A549 (cell line): ENCODE results near the gene RGSL1. TPM values are rescaled to one million over a fixed set of nuclear protein-coding genes. Genes with fewer than 3 reads are reported as not detected.

Experiments
- ATAC-seq, 2 experiments: fragments of 200-7000 bp in 1 of 2; fragments of >200 bp in 1 of 2; cut with Nextera tagmentation in 1 of 2; cut with Tn5 transposase in 1 of 2; 3 replicates each; pipeline versions ENCODE4 v1.8.0 to v1.9.1; 2018 to 2020; ENCODE audit warnings: mild to moderate bottlenecking in 1 of 2, moderate library complexity in 1 of 2
- CTCF ChIA-PET: fragments of 300-600 bp; sonication (Branson Sonifier 250); formaldehyde crosslinking; extraction: SDS; loops from one replicate; lab custom pipeline; 2021; ENCODE audit warnings: antibody characterized with exemption, inconsistent platforms; lab: Yijun Ruan, JAX
- POLR2A ChIA-PET: fragments of 350-600 bp; formaldehyde crosslinking; extraction: SDS; loops from one replicate; lab custom pipeline; 2021; ENCODE audit warnings: antibody characterized with exemption, inconsistent platforms; lab: Yijun Ruan, JAX
- DNase-seq, 2 experiments: peaks; one replicate each; pipeline versions ENCODE4 v3.0.0 to v3.0.0-alpha.2; 2011 to 2016; ENCODE audit warnings: low read depth in 1 of 2, low spot score in 1 of 2
- FAIRE-seq: peaks from 2 replicates; lab custom pipeline; 2011; peaks lifted over from hg19 to GRCh38; lab: Jason Lieb, UNC
- H3K27ac ChIP-seq, 2 experiments: fragments of >200 bp; sonication (Bioruptor Twin); formaldehyde crosslinking; 3 replicates each; pipeline ENCODE4 v1.5.1; 2016 to 2017
- H3K4me1 ChIP-seq: fragments of >200 bp; sonication (Bioruptor Twin); formaldehyde crosslinking; 3 replicates; pipeline ENCODE4 v1.6.1; 2016
- H3K4me2 ChIP-seq: fragments of >200 bp; sonication (Bioruptor Twin); formaldehyde crosslinking; 3 replicates; pipeline ENCODE4 v1.6.1; 2016
- H3K4me3 ChIP-seq: fragments of >200 bp; sonication (Bioruptor Twin); formaldehyde crosslinking; 3 replicates; pipeline ENCODE4 v1.5.1; 2016
- H3K9me3 ChIP-seq: fragments of >200 bp; sonication (Bioruptor Twin); formaldehyde crosslinking; 3 replicates; pipeline ENCODE4 v1.6.1; 2016
- BCL3 ChIP-seq: fragments of >200 bp; sonication (Bioruptor Twin); formaldehyde crosslinking; IDR thresholded peaks from 3 replicates; pipeline ENCODE4 v1.6.1; 2016
- CBX2 ChIP-seq: fragments of 200-600 bp; sonication (generic); IDR thresholded peaks from 2 replicates; pipeline ENCODE4 v1.6.1; 2016; ENCODE audit warnings: low read depth, mild to moderate bottlenecking, borderline replicate concordance
- CEBPB ChIP-seq, 2 experiments: fragments of >200 bp in 1 of 2; sonication (Bioruptor Twin) in 1 of 2; formaldehyde crosslinking in 1 of 2; IDR thresholded peaks; 2 replicates each; pipeline ENCODE4 v1.6.1; 2012 to 2016
- CHD2 ChIP-seq: fragments of 150-350 bp; IDR thresholded peaks from 2 replicates; pipeline ENCODE4 v1.6.1; 2014; ENCODE audit warnings: low read length; ENCODE audit not compliant: partially characterized antibody
- CHD4 ChIP-seq: fragments of 200-600 bp; sonication (generic); IDR thresholded peaks from 2 replicates; pipeline ENCODE4 v1.6.1; 2016; ENCODE audit warnings: antibody characterized with exemption, mild to moderate bottlenecking, borderline replicate concordance
- CTCF ChIP-seq: fragments of >200 bp; sonication (Bioruptor Twin); formaldehyde crosslinking; IDR thresholded peaks from 3 replicates; pipeline ENCODE4 v1.5.1; 2016
- E2F6 ChIP-seq: IDR thresholded peaks from 2 replicates; pipeline ENCODE4 v1.6.1; 2012; ENCODE audit warnings: low read depth, borderline replicate concordance
- ELK1 ChIP-seq: fragments of 150-350 bp; IDR thresholded peaks from 2 replicates; pipeline ENCODE4 v1.6.1; 2014; ENCODE audit warnings: low read depth, mild to moderate bottlenecking, low read length
- EP300 ChIP-seq, 2 experiments: fragments of >200 bp; sonication (Bioruptor Twin); formaldehyde crosslinking; IDR thresholded peaks; 2 replicates in 1 of 2; 3 replicates in 1 of 2; pipeline ENCODE4 v1.6.1; 2016 to 2017
- FOXS1 ChIP-seq: fragments of 250-450 bp; sonication (Bioruptor Pico); IDR thresholded peaks from 2 replicates; pipeline ENCODE4 v1.5.0; 2020; ENCODE audit warnings: mild to moderate bottlenecking, moderate library complexity
- HDAC2 ChIP-seq: fragments of 200-600 bp; sonication (generic); IDR thresholded peaks from 2 replicates; pipeline ENCODE4 v1.6.1; 2016
- HES2 ChIP-seq: fragments of >200 bp; sonication (Bioruptor Twin); formaldehyde crosslinking; IDR thresholded peaks from 2 replicates; pipeline ENCODE4 v1.6.1; 2016
- HEYL ChIP-seq: fragments of 250-450 bp; sonication (Bioruptor Pico); IDR thresholded peaks from 2 replicates; pipeline ENCODE4 v1.8.0; 2021; ENCODE audit warnings: mild to moderate bottlenecking, moderate library complexity
- HMGXB4 ChIP-seq: fragments of 250-450 bp; sonication (Bioruptor Pico); IDR thresholded peaks from 2 replicates; pipeline ENCODE4 v1.5.0; 2021; ENCODE audit warnings: mild to moderate bottlenecking, moderate library complexity, borderline replicate concordance
- KDM5A ChIP-seq: fragments of 200-600 bp; sonication (generic); IDR thresholded peaks from 2 replicates; pipeline ENCODE4 v1.6.1; 2016; ENCODE audit warnings: antibody characterized with exemption, mild to moderate bottlenecking
- MYC ChIP-seq: IDR thresholded peaks from 2 replicates; pipeline ENCODE4 v1.6.1; 2012; ENCODE audit warnings: mild to moderate bottlenecking, inconsistent platforms, low read length, improper control_type of control experiment, borderline replicate concordance
- NFE2L2 ChIP-seq: fragments of 150-350 bp; conservative IDR thresholded peaks from 2 replicates; pipeline ENCODE4 v1.6.1; 2014; ENCODE audit warnings: low read length
- NPAS2 ChIP-seq: fragments of 250-450 bp; sonication (Bioruptor Pico); IDR thresholded peaks from 2 replicates; pipeline ENCODE4 v1.8.0; 2022; ENCODE audit warnings: mild to moderate bottlenecking, moderate library complexity, borderline replicate concordance
- NR3C1 ChIP-seq: fragments of >200 bp; sonication (Bioruptor Twin); formaldehyde crosslinking; IDR thresholded peaks from 3 replicates; pipeline ENCODE4 v1.6.1; 2017
- PBX3 ChIP-seq: IDR thresholded peaks from 2 replicates; pipeline ENCODE4 v1.6.1; 2012
- RAD21 ChIP-seq, 2 experiments: fragments of >200 bp in 1 of 2; sonication (Bioruptor Twin) in 1 of 2; formaldehyde crosslinking in 1 of 2; IDR thresholded peaks in 1 of 2; conservative IDR thresholded peaks in 1 of 2; 2 replicates in 1 of 2; 3 replicates in 1 of 2; pipeline ENCODE4 v1.6.1; 2012 to 2018; ENCODE audit warnings: inconsistent platforms in 1 of 2
- RARB ChIP-seq: fragments of 250-450 bp; sonication (Bioruptor Pico); IDR thresholded peaks from 2 replicates; pipeline ENCODE4 v1.8.0; 2021; ENCODE audit warnings: mild to moderate bottlenecking, moderate library complexity
- TFCP2L1 ChIP-seq: fragments of 250-450 bp; sonication (Bioruptor Pico); IDR thresholded peaks from 2 replicates; pipeline ENCODE4 v1.5.0; 2021; ENCODE audit warnings: mild to moderate bottlenecking
- TP53 ChIP-seq: fragments of 250-450 bp; sonication (Bioruptor Pico); IDR thresholded peaks from 2 replicates; pipeline ENCODE4 v1.5.0; 2021; ENCODE audit warnings: mild to moderate bottlenecking, moderate library complexity
- ZC3H11A ChIP-seq: fragments of 450-650 bp; IDR thresholded peaks from 2 replicates; pipeline ENCODE4 v1.6.1; 2014; ENCODE audit warnings: antibody characterized with exemption, mild to moderate bottlenecking
- WGBS: methylation state at CpG from one replicate; pipeline ENCODE4 v1.1.6; 2017; ENCODE audit errors: missing lambda C conversion rate; 5-methylcytosine and 5-hydroxymethylcytosine counted together
- polyA plus RNA-seq, 4 experiments: library from polyadenylated mRNA; depleted of rRNA in 3 of 4; stranded (reverse); fragments of >200 nt; fragmentation: RNase III in 1 of 4; extraction: RNeasy Plus Mini Kit Qiagen cat#74134 plus additional on column Dnase treatment in 1 of 4; gene quantifications; 2 replicates in 3 of 4; 3 replicates in 1 of 4; pipeline ENCODE4 v1.2.3, GENCODE V29; 2011 to 2017

The RGSL1 gene
- polyA plus RNA-seq, 2 of the 4 experiments (the other 2 are of a cell fraction) = not detected

GRCh38 chr1:182549346-182549745 lies 99.4 kb downstream of the RGSL1 start:
- ChIA-PET POLR2A (no interaction called here), CTCF (no interaction called here)
- no peak for DNase-seq
- no peak for FAIRE-seq
- Histone ChIP-seq H3K27ac (no peak overlapping the region), H3K4me2 (no peak overlapping the region), H3K4me1 (no peaks in the 10 kb centered on the region), H3K9me3 (peaks cover 3% of the 10 kb centered on the region; the same call in 1 of the 3 replicates), H3K4me3 (no peak overlapping the region)
- ATAC-seq = no peak
- TF ChIP-seq RARB (CRISPR knock-in tag) (no peak), MYC (no peak), EP300 (IDR thresholded peaks at IDR 0.05) (no peak), CBX2 (no peak), NPAS2 (CRISPR knock-in tag) (no peak), NFE2L2 (no peak), HES2 (no peak), ZC3H11A (no peak), BCL3 (no peak), TFCP2L1 (no peak), HDAC2 (no peak), RAD21 (conservative IDR thresholded peaks at IDR 0.05 in 1 of 2, IDR thresholded peaks at IDR 0.05 in 1 of 2) (no peak), HEYL (CRISPR knock-in tag) (no peak), TP53 (no peak), KDM5A (no peak), CHD2 (no peak)

- H3K4me3 ChIP-seq = no peak overlapping the region
- POLR2A ChIA-PET = no interaction called here
- TF ChIP-seq TFCP2L1 = no peak
- no peak for TF ChIP-seq FOXS1
- no peak for TF ChIP-seq CEBPB (IDR thresholded peaks at IDR 0.05)
- TF ChIP-seq EP300 (IDR thresholded peaks at IDR 0.05) = no peak
- TF ChIP-seq HMGXB4 (CRISPR knock-in tag) = no peak
- TF ChIP-seq HEYL (CRISPR knock-in tag) = no peak
- TF ChIP-seq PBX3 = no peak
- no peak for TF ChIP-seq E2F6
- no peak for TF ChIP-seq TP53
- no peak for TF ChIP-seq CTCF
- TF ChIP-seq ELK1 = no peak
- no peak for TF ChIP-seq BCL3
- TF ChIP-seq NR3C1 = no peak
- no peak for TF ChIP-seq ZC3H11A
- TF ChIP-seq CHD4 = no peak
- no peak overlapping the region for H3K27ac ChIP-seq
- CTCF ChIA-PET = no interaction called here
- no peak overlapping the region for H3K4me2 ChIP-seq
- FAIRE-seq = no peak
- ATAC-seq = no peak
- WGBS = 0% methylated on average over 1 of the region's 1 CpG
- H3K9me3 ChIP-seq = peaks cover 3% of the 10 kb centered on the region; the same call in 1 of the 3 replicates
- DNase-seq = no peak
- H3K4me1 ChIP-seq = no peaks in the 10 kb centered on the region
These were observed 99.9 kb downstream of the RGSL1 start for GRCh38 chr1:182549811-182550210.
